Measurements from ENCODE around the gene PPID.
"Not testable (repeated sequence)": the region's sequence is repeated elsewhere in the genome, so short reads cannot be mapped to it uniquely, and the experiment has no call there.

PPID gene

GRCh38 chr4:158741326-158742021 lies 18.3 kb upstream of the PPID start:
- no peak for DNase-seq

- DNase-seq, result no peak
These were observed 16.4 kb upstream of the PPID start for GRCh38 chr4:158739600-158739999.

- DNase-seq, result no peak
These were observed 15.7 kb upstream of the PPID start for GRCh38 chr4:158738866-158739265.

- peak; percentile 35 for DNase-seq
These were observed 6.7 kb upstream of the PPID start for GRCh38 chr4:158729716-158730559.

GRCh38 chr4:158728236-158728635 lies 5.0 kb upstream of the PPID start:
- no peak for DNase-seq

GRCh38 chr4:158726633-158727032 lies 3.4 kb upstream of the PPID start:
- no peak for DNase-seq

- DNase-seq, result no peak
These were observed 1.4 kb upstream of the PPID start for GRCh38 chr4:158724637-158725036.

GRCh38 chr4:158722291-158722916 lies 792 bp downstream of the PPID start:
- DNase-seq, result peak; percentile 35

GRCh38 chr4:158721680-158722079 lies 1.5 kb downstream of the PPID start:
- no peak for DNase-seq

GRCh38 chr4:158715802-158716201 lies 7.4 kb downstream of the PPID start:
- DNase-seq, result no peak

GRCh38 chr4:158714937-158715336 lies 8.3 kb downstream of the PPID start:
- DNase-seq, result no peak

GRCh38 chr4:158712622-158713021 lies 10.6 kb downstream of the PPID start:
- DNase-seq, result not testable (repeated sequence)

- no peak for DNase-seq
These were observed 12.4 kb downstream of the PPID start for GRCh38 chr4:158710814-158711213.

- DNase-seq, result no peak
These were observed 18.9 kb downstream of the PPID start for GRCh38 chr4:158704274-158704673.

- DNase-seq, result no peak
These were observed 34.4 kb downstream of the PPID start for GRCh38 chr4:158688813-158689212.

- DNase-seq, result no peak
These were observed 41.1 kb downstream of the PPID start for GRCh38 chr4:158682066-158682465.

GRCh38 chr4:158681629-158682028 lies 41.6 kb downstream of the PPID start:
- DNase-seq, result no peak

- no peak for DNase-seq
These were observed 44.4 kb downstream of the PPID start for GRCh38 chr4:158678767-158679166.

- DNase-seq, result no peak
These were observed 47.1 kb downstream of the PPID start for GRCh38 chr4:158676076-158676475.

GRCh38 chr4:158673633-158674032 lies 49.6 kb downstream of the PPID start:
- no peak for DNase-seq

GRCh38 chr4:158671915-158672806 lies 51.0 kb downstream of the PPID start, which contains the start of gene ETFDH:
ETFDH (plus strand) TSS chr4:158672296; CDS start chr4:158672457, 161 bp downstream.
- peak; percentile 93 for DNase-seq

GRCh38 chr4:158671665-158671914 lies 51.6 kb downstream of the PPID start, which contains the start of gene C4orf46:
C4orf46 (minus strand) TSS chr4:158671887; CDS start chr4:158671801, 86 bp downstream.
- DNase-seq, result no peak

Measured in right kidney (tissue), 1 donor.